GM21717 (cell line): ENCODE results near the gene BORCS6.
A peak's percentile ranks its signal among the peaks of the same experiment; 100 is the strongest.

Experiments used
- ATAC-seq: cut with Tn5 transposase; IDR thresholded peaks from one replicate; pipeline ENCODE4 v1.9.1; 2021; ENCODE audit warnings: mild to moderate bottlenecking, moderate library complexity; ENCODE audit not compliant: unreplicated experiment

Gene BORCS6

GRCh38 chr17:8143581-8144400, 46.2 kb downstream of the BORCS6 start:
- ATAC-seq: no peak

GRCh38 chr17:8142887-8143580, 46.9 kb downstream of the BORCS6 start:
- ATAC-seq: no peak

GRCh38 chr17:8142158-8142886, 47.7 kb downstream of the BORCS6 start:
- no peak for ATAC-seq

GRCh38 chr17:8141741-8142140, 48.2 kb downstream of the BORCS6 start:
- no peak for ATAC-seq

- ATAC-seq: no peak
Measured at GRCh38 chr17:8141045-8141444, 48.9 kb downstream of the BORCS6 start.

- ATAC-seq: no peak
Measured at GRCh38 chr17:8140065-8141029, 49.6 kb downstream of the BORCS6 start.

- ATAC-seq: peak; percentile 62
Measured at GRCh38 chr17:8138672-8139371, 51.2 kb downstream of the BORCS6 start.

- ATAC-seq: no peak
Measured at GRCh38 chr17:8138374-8138671, 51.7 kb downstream of the BORCS6 start.
